Thoracic aorta (tissue), 2 donors: ENCODE data around the gene FAM53A. TPM values are rescaled to one million over a fixed set of nuclear protein-coding genes. Genes with fewer than 3 reads are reported as not detected.

ENCODE experiments used
- ATAC-seq: fragments of 150-250 bp; one replicate; pipeline ENCODE4 v1.8.0; 2017; ENCODE audit warnings: low read depth; ENCODE audit not compliant: insufficient number of reproducible peaks, low FRiP score
- DNase-seq: peaks from one replicate; pipeline ENCODE4 v3.0.0-alpha.2; 2020; ENCODE audit warnings: low spot score
- H3K27ac ChIP-seq, 2 donors: fragments of 200-600 bp; sonication (generic); 1 replicate in 1 of 2; 2 replicates in 1 of 2; pipeline ENCODE4 v1.5.1; 2016; ENCODE audit warnings: mild to moderate bottlenecking in 2 of 2, moderate library complexity in 2 of 2
- H3K27me3 ChIP-seq: fragments of 200-600 bp; sonication (generic); replicated peaks from 2 replicates; pipeline ENCODE4 v1.6.0; 2016; ENCODE audit warnings: mild to moderate bottlenecking; ENCODE audit not compliant: insufficient read depth
- H3K36me3 ChIP-seq: fragments of 200-600 bp; sonication (generic); one replicate; pipeline ENCODE4 v1.5.1; 2016
- H3K4me1 ChIP-seq, 2 donors: fragments of 200-600 bp; sonication (generic); 1 replicate in 1 of 2; 2 replicates in 1 of 2; pipeline versions ENCODE4 v1.5.1 to v1.6.0; 2016; ENCODE audit warnings: low read depth in 2 of 2, mild to moderate bottlenecking in 1 of 2; ENCODE audit not compliant: control insufficient read depth in 1 of 2
- H3K4me3 ChIP-seq: fragments of 200-600 bp; sonication (generic); 2 replicates; pipeline ENCODE4 v1.5.1; 2016; ENCODE audit warnings: mild to moderate bottlenecking
- H3K9me3 ChIP-seq: fragments of 200-600 bp; sonication (generic); 2 replicates; pipeline ENCODE4 v1.5.1; 2016
- CTCF ChIP-seq: fragments of 200-600 bp; sonication (generic); IDR thresholded peaks from one replicate; pipeline ENCODE4 v1.5.1; 2019; ENCODE audit warnings: antibody characterized with exemption
- total RNA-seq, 2 donors: library from RNA; depleted of rRNA; stranded (reverse); fragments of >200 nt; gene quantifications; one replicate each; pipeline versions ENCODE4 v1.1.0 to v1.2.3, GENCODE V29; 2016

The FAM53A gene
- total RNA-seq, 2 donors from 2014 or later, result 5.1 to 10.9 TPM

- H3K27me3 ChIP-seq, result no peaks in the 10 kb centered on the region
- no peaks in the 10 kb centered on the region for H3K9me3 ChIP-seq
- no peak overlapping the region for H3K4me3 ChIP-seq
- DNase-seq (no peak), ATAC-seq (no peak)
- no peak for TF ChIP-seq CTCF
- no peak overlapping the region for H3K27ac ChIP-seq
- no peaks in the 10 kb centered on the region for H3K4me1 ChIP-seq
- no peaks in the 10 kb centered on the region for H3K36me3 ChIP-seq
Measured at GRCh38 chr4:1630266-1630665, 53.8 kb downstream of the FAM53A start.

- ATAC-seq (no peak), DNase-seq (no peak)
- no peaks in the 10 kb centered on the region for H3K9me3 ChIP-seq
- no peak overlapping the region for H3K27ac ChIP-seq
- no peak overlapping the region for H3K4me3 ChIP-seq
- no peak for TF ChIP-seq CTCF
- H3K36me3 ChIP-seq, result no peaks in the 10 kb centered on the region
- H3K4me1 ChIP-seq, result no peaks in the 10 kb centered on the region
- H3K27me3 ChIP-seq, result no peaks in the 10 kb centered on the region
Measured at GRCh38 chr4:1629699-1630083, 54.4 kb downstream of the FAM53A start.

- DNase-seq, result no peak
- peak; percentile 69 for ATAC-seq
- Histone ChIP-seq H3K4me3 (no peak overlapping the region), H3K9me3 (no peaks in the 10 kb centered on the region), H3K4me1 (no peaks in the 10 kb centered on the region), H3K36me3 (no peaks in the 10 kb centered on the region), H3K27me3 (no peaks in the 10 kb centered on the region), H3K27ac (no peak overlapping the region)
- TF ChIP-seq CTCF, result peak; percentile 96
Measured at GRCh38 chr4:1628892-1629698, 55.0 kb downstream of the FAM53A start.

GRCh38 chr4:1627417-1628313 is 56.4 kb downstream of the FAM53A start:
- H3K4me1 ChIP-seq, result no peaks in the 10 kb centered on the region
- H3K27ac ChIP-seq, result no peak overlapping the region
- no peaks in the 10 kb centered on the region for H3K36me3 ChIP-seq
- H3K9me3 ChIP-seq, result no peaks in the 10 kb centered on the region
- ATAC-seq, result no peak
- no peak overlapping the region for H3K4me3 ChIP-seq
- no peaks in the 10 kb centered on the region for H3K27me3 ChIP-seq
- TF ChIP-seq CTCF, result no peak
- DNase-seq, result no peak

- Histone ChIP-seq H3K4me1 (no peaks in the 10 kb centered on the region), H3K27ac (no peak overlapping the region), H3K9me3 (no peaks in the 10 kb centered on the region), H3K36me3 (no peaks in the 10 kb centered on the region), H3K27me3 (no peaks in the 10 kb centered on the region), H3K4me3 (no peak overlapping the region)
- DNase-seq, result no peak
- no peak for TF ChIP-seq CTCF
- no peak for ATAC-seq
Measured at GRCh38 chr4:1626941-1627340, 57.2 kb downstream of the FAM53A start.
